Measurements from ENCODE around the gene ZBTB44. TPM values are rescaled to one million over a fixed set of nuclear protein-coding genes. Genes with fewer than 3 reads are reported as not detected.
"Not testable (repeated sequence)": the region's sequence is repeated elsewhere in the genome, so short reads cannot be mapped to it uniquely, and the experiment has no call there.

The ZBTB44 gene
- total RNA-seq, result 10 to 100 TPM; 38.2 to 49.4 TPM

- ChIA-PET CTCF (no interaction called here), POLR2A (no interaction called here)
- H3K9me3 Mint-ChIP-seq (ENCODE audit: low read depth), result no peaks in the 10 kb centered on the region
- peak; percentile 96 for DNase-seq
- peaks cover 4% of the 10 kb centered on the region for H3K36me3 Mint-ChIP-seq (ENCODE audit: low read depth)
- peak within 1 kb of the TSS; percentile 95 for H3K27ac Mint-ChIP-seq
- H3K4me1 Mint-ChIP-seq, result peaks cover 36% of the 10 kb centered on the region
- intact Hi-C loops (cut with DNase I, micrococcal nuclease), result loop anchor here (1.0 to 10.0 kb wide), 7 partner anchors 246 to 1040 kb away; partner anchors contain the start of genes PRDM10 (in 2 of the 2), APLP2 (in 1 of the 2), NFRKB (in 1 of the 2) and SNX19 (in 1 of the 2)
- peak within 1 kb of the TSS; percentile 83 for H3K4me3 Mint-ChIP-seq
- ATAC-seq, result peak; percentile 78
- H3K27me3 Mint-ChIP-seq, result no peaks in the 10 kb centered on the region
Observed at GRCh38 chr11:130314750-130315285, at the start of gene ZBTB44. TSS of gene ZBTB44 (minus strand) at chr11:130314917. CDS start at chr11:130261873, 53,044 bp downstream.

- ATAC-seq (no peak), DNase-seq (no peak)
- Mint-ChIP-seq H3K4me3 (no peak overlapping the region), H3K9me3 (ENCODE audit: low read depth) (peaks cover 21% of the 10 kb centered on the region), H3K36me3 (ENCODE audit: low read depth) (peaks cover 7% of the 10 kb centered on the region), H3K27me3 (no peaks in the 10 kb centered on the region), H3K27ac (no peak overlapping the region), H3K4me1 (no peaks in the 10 kb centered on the region)
- POLR2A ChIA-PET, result no interaction called here
- CTCF ChIA-PET, result no interaction called here
- intact Hi-C loops (cut with DNase I, micrococcal nuclease), result no loop called here
Observed at GRCh38 chr11:130359419-130359818, 44.7 kb upstream of the ZBTB44 start.

- intact Hi-C loops (cut with DNase I, micrococcal nuclease), result no loop called here
- ChIA-PET POLR2A (no interaction called here), CTCF (interaction anchor here (1.0 kb wide), 1 partner anchor 146 kb away, joined by 3 read pairs; no protein-coding TSS in a partner anchor)
- H3K4me3 Mint-ChIP-seq, result no peak overlapping the region
- DNase-seq (no peak), ATAC-seq (no peak)
- peaks cover 21% of the 10 kb centered on the region for H3K9me3 Mint-ChIP-seq (ENCODE audit: low read depth)
- no peaks in the 10 kb centered on the region for H3K4me1 Mint-ChIP-seq
- H3K27ac Mint-ChIP-seq, result no peak overlapping the region
- no peaks in the 10 kb centered on the region for H3K27me3 Mint-ChIP-seq
- H3K36me3 Mint-ChIP-seq (ENCODE audit: low read depth), result peaks cover 11% of the 10 kb centered on the region
Observed at GRCh38 chr11:130358398-130358797, 43.7 kb upstream of the ZBTB44 start.

- ATAC-seq, result no peak
- intact Hi-C loops (cut with DNase I, micrococcal nuclease), result no loop called here
- CTCF ChIA-PET, result no interaction called here
Observed at GRCh38 chr11:130347261-130347660, 32.5 kb upstream of the ZBTB44 start.

GRCh38 chr11:130344841-130345240 is 30.1 kb upstream of the ZBTB44 start:
- intact Hi-C loops (cut with DNase I, micrococcal nuclease), result no loop called here
- H3K4me3 Mint-ChIP-seq, result no peak overlapping the region

More at GRCh38 chr11:130347261-130347660, 32.5 kb upstream of the ZBTB44 start:
- H3K4me1 Mint-ChIP-seq, result no peaks in the 10 kb centered on the region
- H3K27me3 Mint-ChIP-seq, result no peaks in the 10 kb centered on the region
- H3K36me3 Mint-ChIP-seq (ENCODE audit: low read depth), result no peaks in the 10 kb centered on the region
- DNase-seq, result no peak
- POLR2A ChIA-PET, result interaction anchor here (0.6 kb wide), 1 partner anchor 9 kb away, joined by 3 read pairs; no protein-coding TSS in a partner anchor
- H3K27ac Mint-ChIP-seq, result no peak overlapping the region
- no peaks in the 10 kb centered on the region for H3K9me3 Mint-ChIP-seq (ENCODE audit: low read depth)
- no peak overlapping the region for H3K4me3 Mint-ChIP-seq

GRCh38 chr11:130340671-130341319 is 26.1 kb upstream of the ZBTB44 start:
- no peak overlapping the region for H3K27ac Mint-ChIP-seq
- peaks cover 10% of the 10 kb centered on the region for H3K9me3 Mint-ChIP-seq (ENCODE audit: low read depth)
- ATAC-seq, result peak; percentile 88
- intact Hi-C loops (cut with DNase I, micrococcal nuclease), result no loop called here
- CTCF ChIA-PET, result no interaction called here
- POLR2A ChIA-PET, result no interaction called here
- H3K27me3 Mint-ChIP-seq, result no peaks in the 10 kb centered on the region
- peak; percentile 37 for DNase-seq
- peaks cover 2% of the 10 kb centered on the region for H3K36me3 Mint-ChIP-seq (ENCODE audit: low read depth)
- peaks cover 11% of the 10 kb centered on the region for H3K4me1 Mint-ChIP-seq
- H3K4me3 Mint-ChIP-seq, result no peak overlapping the region

More at GRCh38 chr11:130344841-130345240, 30.1 kb upstream of the ZBTB44 start:
- Mint-ChIP-seq H3K27ac (no peak overlapping the region), H3K4me1 (peaks cover 8% of the 10 kb centered on the region), H3K9me3 (ENCODE audit: low read depth) (peaks cover 10% of the 10 kb centered on the region), H3K36me3 (ENCODE audit: low read depth) (peaks cover 2% of the 10 kb centered on the region), H3K27me3 (no peaks in the 10 kb centered on the region)
- DNase-seq, result no peak
- ChIA-PET CTCF (no interaction called here), POLR2A (no interaction called here)
- ATAC-seq, result no peak

- ATAC-seq, result no peak
- DNase-seq, result no peak
- Mint-ChIP-seq H3K27me3 (no peaks in the 10 kb centered on the region), H3K27ac (no peak overlapping the region), H3K9me3 (ENCODE audit: low read depth) (peaks cover 10% of the 10 kb centered on the region), H3K36me3 (ENCODE audit: low read depth) (peaks cover 2% of the 10 kb centered on the region), H3K4me3 (no peak overlapping the region), H3K4me1 (peaks cover 11% of the 10 kb centered on the region)
- CTCF ChIA-PET, result no interaction called here
- POLR2A ChIA-PET, result interaction anchor here (0.6 kb wide), 1 partner anchor 524 kb away, joined by 7 read pairs; no protein-coding TSS in a partner anchor
- intact Hi-C loops (cut with DNase I, micrococcal nuclease), result no loop called here
Observed at GRCh38 chr11:130338667-130339066, 23.9 kb upstream of the ZBTB44 start.

- Mint-ChIP-seq H3K4me3 (no peak overlapping the region), H3K9me3 (ENCODE audit: low read depth) (peaks cover 10% of the 10 kb centered on the region), H3K27ac (no peak overlapping the region), H3K4me1 (peaks cover 11% of the 10 kb centered on the region), H3K27me3 (no peaks in the 10 kb centered on the region), H3K36me3 (ENCODE audit: low read depth) (peaks cover 2% of the 10 kb centered on the region)
- ChIA-PET POLR2A (interaction anchor here (0.6 kb wide), 1 partner anchor 10 kb away, joined by 3 read pairs; no protein-coding TSS in a partner anchor), CTCF (interaction anchor here (0.5 kb wide), 1 partner anchor 111 kb away, joined by 3 read pairs; the partner anchor contains the start of gene ADAMTS15)
- ATAC-seq (no peak), DNase-seq (no peak)
- intact Hi-C loops (cut with DNase I, micrococcal nuclease), result no loop called here
Observed at GRCh38 chr11:130337281-130338089, 22.8 kb upstream of the ZBTB44 start.

- H3K4me3 Mint-ChIP-seq; ATAC-seq; H3K9me3 Mint-ChIP-seq (ENCODE audit: low read depth); H3K27me3 Mint-ChIP-seq; H3K27ac Mint-ChIP-seq; H3K4me1 Mint-ChIP-seq; POLR2A ChIA-PET; CTCF ChIA-PET; intact Hi-C loops (cut with DNase I, micrococcal nuclease): not testable (repeated sequence)
- peak; percentile 29 for DNase-seq
- peaks cover 15% of the 10 kb centered on the region for H3K36me3 Mint-ChIP-seq (ENCODE audit: low read depth)
Observed at GRCh38 chr11:130331397-130331796, 16.7 kb upstream of the ZBTB44 start.

- Mint-ChIP-seq H3K4me3 (no peak overlapping the region), H3K27me3 (no peaks in the 10 kb centered on the region), H3K9me3 (ENCODE audit: low read depth) (no peaks in the 10 kb centered on the region), H3K4me1 (no peaks in the 10 kb centered on the region), H3K27ac (no peak overlapping the region), H3K36me3 (ENCODE audit: low read depth) (peaks cover 15% of the 10 kb centered on the region)
- ATAC-seq, result no peak
- intact Hi-C loops (cut with DNase I, micrococcal nuclease), result no loop called here
- ChIA-PET CTCF (interaction anchor here (0.8 kb wide), 1 partner anchor 730 kb away, joined by 3 read pairs; no protein-coding TSS in a partner anchor), POLR2A (no interaction called here)
- no peak for DNase-seq
Observed at GRCh38 chr11:130330101-130330684, 15.5 kb upstream of the ZBTB44 start.

GRCh38 chr11:130328420-130328819 is 13.7 kb upstream of the ZBTB44 start:
- Mint-ChIP-seq H3K27me3 (no peaks in the 10 kb centered on the region), H3K4me3 (no peak overlapping the region), H3K4me1 (no peaks in the 10 kb centered on the region), H3K36me3 (ENCODE audit: low read depth) (peaks cover 15% of the 10 kb centered on the region), H3K27ac (no peak overlapping the region), H3K9me3 (ENCODE audit: low read depth) (no peaks in the 10 kb centered on the region)
- DNase-seq (no peak), ATAC-seq (no peak)
- CTCF ChIA-PET, result interaction anchor here (0.5 to 0.7 kb wide), 2 partner anchors 175 to 719 kb away, joined by 3 read pairs; no protein-coding TSS in a partner anchor
- POLR2A ChIA-PET, result no interaction called here
- intact Hi-C loops (cut with DNase I, micrococcal nuclease), result no loop called here
